ENCODE results near the gene LBX2.

Gene LBX2

DNA sequence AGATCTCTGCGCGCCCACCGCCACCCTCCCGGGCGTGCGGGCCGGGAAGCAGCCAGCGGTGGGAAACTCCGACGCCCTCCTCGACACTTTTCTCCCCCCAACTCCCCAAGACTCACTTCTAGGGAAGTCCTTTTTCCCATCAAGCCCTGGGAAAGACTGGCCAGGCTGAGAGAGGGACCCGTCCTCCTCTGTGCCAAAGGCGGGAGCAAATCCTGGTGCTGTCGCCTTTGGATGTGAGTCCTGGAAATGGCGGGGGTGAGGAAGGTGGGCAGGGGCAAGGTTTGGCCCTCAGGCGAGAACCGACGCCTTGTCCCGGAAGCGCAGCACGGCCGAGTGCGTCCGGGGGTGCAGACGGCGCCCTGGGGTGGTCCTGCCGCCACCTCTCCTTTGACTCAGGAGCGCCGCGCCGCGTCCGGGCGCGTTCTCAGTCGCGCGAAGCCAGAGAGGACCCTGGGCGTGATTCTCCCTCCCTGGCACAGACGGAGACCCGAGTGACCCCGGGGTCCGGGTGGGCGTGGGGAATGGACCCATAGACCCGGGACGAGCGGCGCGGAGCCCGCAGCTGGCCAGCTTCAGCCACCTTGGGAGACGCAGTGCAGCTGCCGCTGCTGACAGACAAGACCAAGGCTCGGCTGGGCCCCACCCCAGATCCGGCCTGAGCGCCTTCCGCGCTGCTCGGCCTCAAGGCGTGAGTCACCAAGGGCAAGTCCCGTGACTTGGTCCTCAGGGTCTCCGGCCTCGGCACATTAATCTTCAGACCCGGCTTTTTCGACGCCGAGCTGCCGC is 3.5 kb upstream of the LBX2 start:
- no peak overlapping the region; the same call in 1 of the 2 replicates for H3K27ac ChIP-seq (ENCODE audit: low read depth, low read length)
- H3K36me3 ChIP-seq (ENCODE audit: control insufficient read depth, insufficient read depth, low read length), result peaks cover 10% of the 10 kb centered on the region
- H3K4me3 ChIP-seq (ENCODE audit: low read depth, low read length), result peak overlapping the region; percentile 72
- H3K4me1 ChIP-seq (ENCODE audit: control insufficient read depth, insufficient read depth, low read length), result peaks cover 51% of the 10 kb centered on the region
- peaks cover 76% of the 10 kb centered on the region for H3K27me3 ChIP-seq (ENCODE audit: control insufficient read depth, insufficient read depth, low read length)
- no peaks in the 10 kb centered on the region for H3K9me3 ChIP-seq (ENCODE audit: control insufficient read depth, insufficient read depth, low read depth, low read length)
- peak overlapping the region; percentile 70 for H3K9ac ChIP-seq (ENCODE audit: low read length)

DNA sequence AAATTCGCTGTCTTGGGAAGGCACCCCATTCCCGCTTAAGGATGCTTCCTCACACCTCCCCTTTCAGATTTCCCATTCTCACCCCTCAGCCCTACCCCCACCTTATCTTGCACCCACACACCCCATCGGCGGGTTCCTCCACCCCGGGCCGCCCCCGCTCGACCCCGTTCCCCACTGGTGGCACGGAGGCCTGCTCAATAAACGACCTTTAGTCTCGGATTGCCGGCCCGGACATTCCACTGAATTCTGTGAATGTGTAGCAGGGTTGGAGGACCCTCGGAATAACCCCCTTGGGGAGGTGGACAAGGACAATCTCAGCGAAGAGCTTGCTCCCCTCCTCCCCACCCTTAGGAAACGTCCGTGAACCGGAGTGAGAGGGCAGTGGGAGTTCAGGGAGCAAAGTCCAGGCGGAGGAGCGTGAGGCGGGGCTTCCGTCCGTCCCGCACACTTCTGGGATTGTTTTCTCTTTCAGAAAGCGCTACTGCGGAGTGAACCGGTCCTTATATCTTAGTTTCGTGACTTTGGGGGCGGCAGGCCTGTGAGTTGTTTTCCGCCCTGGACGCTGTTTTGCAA is 2.8 kb upstream of the LBX2 start:
- Histone ChIP-seq H3K27ac (ENCODE audit: low read depth, low read length) (no peak overlapping the region), H3K27me3 (ENCODE audit: control insufficient read depth, insufficient read depth, low read length) (peaks cover 82% of the 10 kb centered on the region), H3K36me3 (ENCODE audit: control insufficient read depth, insufficient read depth, low read length) (peaks cover 10% of the 10 kb centered on the region), H3K9me3 (ENCODE audit: control insufficient read depth, insufficient read depth, low read depth, low read length) (no peaks in the 10 kb centered on the region), H3K4me3 (ENCODE audit: low read depth, low read length) (peak overlapping the region; percentile 72), H3K9ac (ENCODE audit: low read length) (peak overlapping the region; percentile 70), H3K4me1 (ENCODE audit: control insufficient read depth, insufficient read depth, low read length) (peaks cover 54% of the 10 kb centered on the region)

DNA sequence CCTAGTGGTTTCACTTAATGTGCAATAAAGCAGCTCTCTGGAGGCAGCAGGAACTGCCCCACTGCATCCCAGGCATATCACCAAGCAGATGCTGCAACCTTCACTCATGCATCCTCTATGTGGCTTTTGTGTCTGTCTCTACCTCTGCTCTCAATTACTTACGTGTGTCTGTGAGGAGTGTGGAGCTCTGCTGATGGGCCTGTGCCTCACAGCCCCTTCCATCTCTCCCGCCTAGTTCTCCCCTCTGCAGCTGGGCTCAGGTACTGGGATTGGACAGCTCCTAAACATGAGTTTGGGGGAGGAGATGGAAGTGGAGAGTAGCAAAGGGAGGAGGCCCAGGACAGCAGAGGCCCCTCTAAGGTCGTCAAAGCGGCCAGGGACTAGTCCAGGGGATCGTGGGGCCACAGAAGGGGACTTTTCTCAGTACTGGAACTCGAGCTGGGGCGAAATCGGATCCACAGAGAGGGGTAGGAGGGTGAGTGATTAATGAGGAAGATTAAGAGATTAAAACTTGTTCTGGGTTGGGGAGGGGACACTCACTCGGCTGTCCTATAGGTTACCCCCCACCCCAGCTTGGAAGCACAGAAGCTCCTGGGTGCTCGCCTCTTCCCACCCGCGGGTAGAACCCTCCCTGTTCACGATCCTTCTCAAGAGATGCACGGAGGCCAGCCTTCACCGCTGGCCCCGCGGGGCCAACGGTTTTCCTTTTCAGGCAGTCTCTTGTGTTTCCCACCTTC is 2.1 kb upstream of the LBX2 start:
- H3K9ac ChIP-seq (ENCODE audit: low read length), result no peak overlapping the region
- H3K4me1 ChIP-seq (ENCODE audit: control insufficient read depth, insufficient read depth, low read length), result peaks cover 49% of the 10 kb centered on the region
- H3K4me3 ChIP-seq (ENCODE audit: low read depth, low read length), result peak overlapping the region; percentile 4; the same call in 1 of the 2 replicates
- peaks cover 10% of the 10 kb centered on the region for H3K36me3 ChIP-seq (ENCODE audit: control insufficient read depth, insufficient read depth, low read length)
- no peaks in the 10 kb centered on the region for H3K9me3 ChIP-seq (ENCODE audit: control insufficient read depth, insufficient read depth, low read depth, low read length)
- H3K27ac ChIP-seq (ENCODE audit: low read depth, low read length), result no peak overlapping the region
- peaks cover 90% of the 10 kb centered on the region for H3K27me3 ChIP-seq (ENCODE audit: control insufficient read depth, insufficient read depth, low read length)

DNA sequence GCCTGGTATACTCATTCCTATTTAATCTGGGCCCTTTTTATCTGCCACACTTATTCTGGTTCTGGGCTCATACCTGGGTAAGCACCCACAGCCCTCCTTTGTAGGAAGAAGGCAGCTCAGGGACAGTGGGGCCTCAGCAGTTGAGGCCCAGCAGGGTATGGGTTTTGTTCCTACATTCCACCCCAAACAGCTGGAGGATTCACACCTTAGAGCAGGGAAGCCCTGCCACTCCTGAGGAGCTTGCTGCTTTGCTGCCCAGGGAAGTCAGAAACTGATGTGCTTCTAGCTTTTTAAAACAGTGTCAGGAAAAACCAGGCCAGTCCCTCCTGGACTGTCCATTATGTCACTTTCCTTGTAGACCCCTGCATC is 1.2 kb upstream of the LBX2 start:
- Histone ChIP-seq H3K9me3 (ENCODE audit: control insufficient read depth, insufficient read depth, low read depth, low read length) (no peaks in the 10 kb centered on the region), H3K27ac (ENCODE audit: low read depth, low read length) (no peak overlapping the region), H3K9ac (ENCODE audit: low read length) (no peak overlapping the region), H3K4me3 (ENCODE audit: low read depth, low read length) (no peak overlapping the region), H3K27me3 (ENCODE audit: control insufficient read depth, insufficient read depth, low read length) (peaks cover 96% of the 10 kb centered on the region), H3K36me3 (ENCODE audit: control insufficient read depth, insufficient read depth, low read length) (peaks cover 5% of the 10 kb centered on the region; the same call in 1 of the 2 replicates), H3K4me1 (ENCODE audit: control insufficient read depth, insufficient read depth, low read length) (peaks cover 48% of the 10 kb centered on the region)

DNA sequence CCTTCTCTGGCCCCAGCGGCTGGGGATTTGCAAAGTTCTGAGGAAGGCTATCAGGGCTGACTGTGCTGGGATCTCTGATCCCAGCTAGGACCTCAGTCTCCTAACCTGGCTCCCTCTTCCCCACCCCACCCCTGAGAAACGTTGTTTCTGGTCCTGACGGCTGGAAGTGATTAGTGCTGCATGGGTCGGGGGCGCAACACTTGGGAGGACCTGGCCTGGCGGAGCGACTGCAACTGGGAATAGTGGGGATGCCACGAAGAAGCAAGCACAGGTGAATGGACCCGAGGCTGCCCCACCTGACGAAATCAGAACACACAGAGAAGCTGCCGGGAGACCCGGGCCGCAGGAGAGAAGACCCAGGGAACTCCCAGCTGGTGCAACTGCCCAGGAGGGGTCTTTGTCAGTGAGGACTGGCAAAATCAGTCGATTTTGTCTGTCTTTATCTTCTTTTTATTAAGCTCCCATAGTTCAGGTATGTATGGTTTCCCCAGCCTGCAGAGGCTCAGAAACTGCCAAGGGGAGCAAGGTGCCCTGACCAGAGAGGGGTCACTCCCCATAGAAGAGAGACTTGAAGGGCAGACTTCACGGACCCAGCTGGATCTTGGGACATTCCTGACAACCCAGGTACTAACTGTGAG is 656 bp upstream of the LBX2 start:
- H3K36me3 ChIP-seq (ENCODE audit: control insufficient read depth, insufficient read depth, low read length), result 0 out of 2 replicates have a peak, but pooled peaks cover under 1% of the 10 kb centered on the region
- peaks cover 48% of the 10 kb centered on the region for H3K4me1 ChIP-seq (ENCODE audit: control insufficient read depth, insufficient read depth, low read length)
- H3K27me3 ChIP-seq (ENCODE audit: control insufficient read depth, insufficient read depth, low read length), result peaks cover 98% of the 10 kb centered on the region
- H3K4me3 ChIP-seq (ENCODE audit: low read depth, low read length), result peak overlapping the region; percentile 59
- no peak overlapping the region for H3K9ac ChIP-seq (ENCODE audit: low read length)
- no peak overlapping the region for H3K27ac ChIP-seq (ENCODE audit: low read depth, low read length)
- H3K9me3 ChIP-seq (ENCODE audit: control insufficient read depth, insufficient read depth, low read depth, low read length), result no peaks in the 10 kb centered on the region

DNA sequence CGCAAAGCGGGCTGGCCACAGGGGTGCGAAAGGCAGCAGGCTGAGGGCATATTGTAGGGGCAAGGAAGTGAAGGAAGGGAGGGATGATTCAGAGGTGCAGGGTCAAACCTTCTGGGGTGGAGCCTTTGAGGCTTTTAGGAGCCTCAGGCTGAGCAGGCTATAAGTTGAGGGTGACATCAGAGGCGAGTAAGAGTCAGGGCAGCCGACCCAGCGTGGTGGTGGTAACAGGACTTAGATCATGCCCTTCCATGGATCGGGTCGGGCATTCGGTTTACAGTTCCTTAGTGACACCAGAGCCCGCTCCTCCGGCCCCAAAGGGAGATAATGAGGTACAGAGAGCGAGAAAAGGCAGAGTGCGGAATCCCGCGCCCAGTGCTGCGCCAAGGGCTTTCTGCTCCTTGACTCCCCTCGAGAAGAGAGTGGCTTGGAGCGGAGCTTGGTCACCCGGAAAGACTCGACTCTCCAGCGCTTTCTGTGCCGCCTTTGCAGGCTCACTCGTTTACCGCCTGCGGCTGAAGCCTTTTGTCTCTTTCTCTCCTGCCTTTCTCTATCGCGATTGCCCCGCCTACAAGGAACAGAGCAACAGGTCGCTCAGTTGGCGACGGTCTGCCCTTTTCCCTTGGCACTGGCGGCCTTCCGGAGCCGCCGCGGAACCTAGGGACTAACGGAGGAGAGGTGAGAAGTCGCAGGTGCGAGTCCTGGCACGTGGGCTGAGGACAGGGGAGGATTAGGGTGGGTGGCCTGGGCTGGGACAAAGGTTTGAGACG is 720 bp downstream of the LBX2 start:
- peaks cover 8% of the 10 kb centered on the region for H3K36me3 ChIP-seq (ENCODE audit: control insufficient read depth, insufficient read depth, low read length)
- H3K4me1 ChIP-seq (ENCODE audit: control insufficient read depth, insufficient read depth, low read length), result peaks cover 44% of the 10 kb centered on the region
- no peak overlapping the region for H3K27ac ChIP-seq (ENCODE audit: low read depth, low read length)
- H3K9ac ChIP-seq (ENCODE audit: low read length), result peak overlapping the region; percentile 55
- peaks cover 87% of the 10 kb centered on the region for H3K27me3 ChIP-seq (ENCODE audit: control insufficient read depth, insufficient read depth, low read length)
- no peaks in the 10 kb centered on the region for H3K9me3 ChIP-seq (ENCODE audit: control insufficient read depth, insufficient read depth, low read depth, low read length)
- H3K4me3 ChIP-seq (ENCODE audit: low read depth, low read length), result peak overlapping the region; percentile 59

DNA sequence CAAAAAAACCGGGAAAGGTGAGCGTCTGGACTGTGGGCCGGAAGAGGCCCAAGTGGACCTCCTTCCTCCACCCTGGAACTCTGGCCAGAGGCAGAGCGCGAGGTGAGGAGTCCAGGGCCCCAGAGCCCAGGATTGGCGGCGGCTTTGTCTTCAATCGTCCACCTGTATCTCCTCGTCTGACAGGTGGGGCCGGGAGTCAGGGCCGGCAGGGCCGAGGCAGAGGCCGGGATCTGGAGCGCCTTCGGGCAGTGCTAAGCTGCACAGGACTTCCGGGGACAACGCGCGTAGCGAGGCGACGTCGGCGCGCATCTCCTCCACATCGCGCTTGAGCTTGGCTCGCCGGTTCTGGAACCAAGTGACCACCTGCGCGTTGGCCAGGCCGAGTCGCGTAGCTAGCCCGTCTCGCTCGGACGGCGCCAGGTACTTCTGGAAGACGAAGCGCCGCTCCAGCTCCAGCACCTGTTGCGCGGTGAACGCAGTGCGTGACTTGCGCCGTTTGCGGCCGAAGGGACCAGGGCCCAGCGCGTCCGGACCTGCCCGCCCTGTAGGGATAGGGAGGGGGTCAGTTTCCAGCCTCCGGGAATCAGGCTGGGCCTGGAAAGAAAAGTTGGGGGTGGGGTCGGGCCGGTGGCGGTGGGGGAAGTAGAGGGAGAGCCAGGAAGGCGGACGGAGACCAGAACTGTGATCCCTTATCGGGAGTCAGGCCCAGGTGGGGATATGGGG is 1.5 kb downstream of the LBX2 start:
- Histone ChIP-seq H3K4me1 (ENCODE audit: control insufficient read depth, insufficient read depth, low read length) (peaks cover 40% of the 10 kb centered on the region), H3K4me3 (ENCODE audit: low read depth, low read length) (peak overlapping the region; percentile 59), H3K27me3 (ENCODE audit: control insufficient read depth, insufficient read depth, low read length) (peaks cover 80% of the 10 kb centered on the region), H3K9ac (ENCODE audit: low read length) (peak overlapping the region; percentile 55), H3K27ac (ENCODE audit: low read depth, low read length) (no peak overlapping the region), H3K36me3 (ENCODE audit: control insufficient read depth, insufficient read depth, low read length) (peaks cover 16% of the 10 kb centered on the region), H3K9me3 (ENCODE audit: control insufficient read depth, insufficient read depth, low read depth, low read length) (no peaks in the 10 kb centered on the region)

DNA sequence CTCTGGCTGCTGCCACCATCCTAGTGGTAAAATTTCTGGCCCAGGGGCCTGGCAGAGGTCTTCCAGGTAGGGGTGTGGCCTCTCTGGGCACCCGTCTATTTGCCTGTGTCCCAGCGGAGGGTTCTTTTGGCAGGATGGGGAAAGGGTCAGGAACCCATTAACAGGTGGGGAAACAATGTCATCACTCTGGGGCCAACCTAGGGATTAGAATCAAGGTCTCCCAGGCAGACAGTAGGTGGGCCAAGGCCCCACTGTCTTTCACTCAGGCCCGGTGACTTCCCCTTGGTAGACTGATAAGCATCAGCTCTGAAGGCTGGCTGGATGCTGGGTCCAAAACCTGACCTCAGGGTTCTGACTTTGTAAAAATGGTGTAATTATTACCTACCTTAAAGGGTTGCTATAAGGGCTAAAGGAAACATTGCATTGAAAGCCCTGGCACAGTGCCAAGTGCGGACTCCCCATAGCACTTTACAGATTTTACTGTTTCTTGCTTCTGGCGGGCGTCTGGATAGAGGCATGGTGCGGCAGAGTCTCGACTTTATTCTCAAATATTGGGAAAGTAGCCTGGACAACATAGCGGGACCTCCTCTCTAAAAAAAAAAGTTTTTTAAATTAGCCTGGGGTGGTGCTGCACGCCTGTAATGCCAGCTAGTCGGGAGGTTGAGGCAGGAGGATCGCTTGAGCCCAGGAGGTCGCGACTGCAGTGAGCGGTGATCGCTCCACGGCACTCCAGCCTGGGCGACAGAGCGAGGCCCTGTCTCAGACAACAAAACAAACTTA is 2.2 kb downstream of the LBX2 start:
- H3K9me3 ChIP-seq (ENCODE audit: control insufficient read depth, insufficient read depth, low read depth, low read length), result no peaks in the 10 kb centered on the region
- peaks cover 23% of the 10 kb centered on the region for H3K36me3 ChIP-seq (ENCODE audit: control insufficient read depth, insufficient read depth, low read length)
- peak overlapping the region; percentile 59 for H3K4me3 ChIP-seq (ENCODE audit: low read depth, low read length)
- H3K27ac ChIP-seq (ENCODE audit: low read depth, low read length), result no peak overlapping the region
- peaks cover 36% of the 10 kb centered on the region for H3K4me1 ChIP-seq (ENCODE audit: control insufficient read depth, insufficient read depth, low read length)
- H3K9ac ChIP-seq (ENCODE audit: low read length), result no peak overlapping the region
- peaks cover 72% of the 10 kb centered on the region for H3K27me3 ChIP-seq (ENCODE audit: control insufficient read depth, insufficient read depth, low read length)

DNA sequence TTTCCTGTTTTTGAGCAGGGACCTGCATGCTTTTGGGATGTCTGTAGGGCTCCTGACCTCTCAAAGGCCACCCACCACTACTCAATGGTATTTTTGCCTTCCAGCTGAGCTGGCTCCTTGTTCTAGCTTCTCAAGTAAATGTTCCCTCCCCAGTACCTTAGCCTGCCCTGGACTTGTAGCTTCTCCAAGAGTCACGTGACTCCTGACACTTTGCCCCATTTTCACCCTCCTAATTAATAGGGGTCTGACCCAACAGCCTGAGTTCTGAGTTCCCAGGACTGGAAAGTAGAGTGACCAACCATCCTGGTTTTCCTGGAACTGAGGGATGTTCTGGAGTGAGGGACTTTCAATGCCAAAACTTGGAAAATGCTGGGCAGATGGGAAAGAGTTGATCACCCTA is 4.0 kb downstream of the LBX2 start:
- Histone ChIP-seq H3K9ac (ENCODE audit: low read length) (no peak overlapping the region), H3K27ac (ENCODE audit: low read depth, low read length) (no peak overlapping the region), H3K36me3 (ENCODE audit: control insufficient read depth, insufficient read depth, low read length) (peaks cover 41% of the 10 kb centered on the region), H3K27me3 (ENCODE audit: control insufficient read depth, insufficient read depth, low read length) (peaks cover 55% of the 10 kb centered on the region), H3K4me3 (ENCODE audit: low read depth, low read length) (no peak overlapping the region), H3K9me3 (ENCODE audit: control insufficient read depth, insufficient read depth, low read depth, low read length) (no peaks in the 10 kb centered on the region), H3K4me1 (ENCODE audit: control insufficient read depth, insufficient read depth, low read length) (peaks cover 21% of the 10 kb centered on the region)
